ENCODE data around the gene DDX54. TPM values are rescaled to one million over a fixed set of nuclear protein-coding genes. Genes with fewer than 3 reads are reported as not detected.

DDX54 gene
- total RNA-seq, 1 donor from 2014 or later = 49.1 TPM

Other genes with a start within 250 kb of the DDX54 start
- gene OAS3, start 247.0 kb downstream of the DDX54 start, total RNA-seq = 8.4 and 31.0 TPM in 2 replicates
- gene OAS2, start 207.0 kb downstream of the DDX54 start, total RNA-seq = 11.1 and 16.5 TPM in 2 replicates
- gene DTX1, start 128.7 kb downstream of the DDX54 start, total RNA-seq = not detected in 2 replicates
- gene RASAL1, start 49.7 kb downstream of the DDX54 start, total RNA-seq = not detected in 2 replicates
- not detected in 2 replicates for gene CFAP73, start 35.8 kb downstream of the DDX54 start, total RNA-seq
- 22.3 and 26.1 TPM in 2 replicates for gene RITA1, start 243 bp upstream of the DDX54 start, total RNA-seq
- gene TPCN1, start 36.0 kb upstream of the DDX54 start, total RNA-seq = 8.2 and 10.8 TPM in 2 replicates
- 10.4 and 27.0 TPM in 2 replicates for gene SLC8B1, start 149.6 kb upstream of the DDX54 start, total RNA-seq
- gene PLBD2, start 173.1 kb upstream of the DDX54 start, total RNA-seq = 18.0 and 26.7 TPM in 2 replicates
- gene SDS, start 218.4 kb upstream of the DDX54 start, total RNA-seq = not detected in 2 replicates
- 6.8 and 10.3 TPM in 2 replicates for gene SDSL, start 236.9 kb upstream of the DDX54 start, total RNA-seq